Measurements from ENCODE around the gene MIPOL1. TPM values are rescaled to one million over a fixed set of nuclear protein-coding genes. Genes with fewer than 3 reads are reported as not detected.
"Not testable (repeated sequence)": the region's sequence is repeated elsewhere in the genome, so short reads cannot be mapped to it uniquely, and the experiment has no call there.

The MIPOL1 gene
- total RNA-seq, 1 donor from 2014 or later = 18.4 TPM

DNA sequence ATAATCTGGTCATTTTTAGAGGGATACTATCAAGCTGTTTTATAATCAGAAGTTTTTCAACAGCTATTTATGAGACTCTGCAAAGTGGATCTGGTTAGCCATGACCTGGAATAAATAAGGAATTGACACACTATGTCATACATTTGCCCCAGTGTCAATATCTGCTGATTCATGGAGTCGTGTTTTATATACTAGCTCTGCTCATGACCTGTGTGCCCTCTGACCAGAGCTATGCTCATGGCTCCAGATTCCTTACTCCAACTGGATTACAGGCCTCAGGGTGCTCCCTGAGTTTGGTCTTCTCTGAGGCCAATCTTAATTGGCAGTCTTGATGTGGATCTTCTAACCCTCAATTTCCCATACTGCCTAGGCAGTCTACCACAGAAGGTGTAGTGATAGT is 256.2 kb downstream of the MIPOL1 start:
- Mint-ChIP-seq H3K4me3 (no peak overlapping the region), H3K27ac (no peak overlapping the region), H3K4me1 (no peaks in the 10 kb centered on the region), H3K27me3 (ENCODE audit: insufficient read depth, low read depth) (no peaks in the 10 kb centered on the region), H3K9me3 (no peaks in the 10 kb centered on the region), H3K36me3 (no peaks in the 10 kb centered on the region)
- Histone ChIP-seq H3F3A (ENCODE audit: low read depth) (no peaks in the 10 kb centered on the region), H3K79me2 (ENCODE audit: low read depth) (no peaks in the 10 kb centered on the region), H3K36me3 (no peaks in the 10 kb centered on the region), H3K27ac (no peak overlapping the region), H3K4me3 (no peak overlapping the region), H3K27me3 (no peaks in the 10 kb centered on the region), H3K9ac (no peak overlapping the region), H2AFZ (replicated peaks) (no peak overlapping the region), H4K20me1 (ENCODE audit: low read depth) (no peaks in the 10 kb centered on the region), H3K9me3 (ENCODE audit: low read depth) (no peaks in the 10 kb centered on the region), H3K4me2 (no peak overlapping the region), H3K4me1 (no peaks in the 10 kb centered on the region)
- no peak for DNase-seq (ENCODE audit: low spot score)
- TF ChIP-seq, protein P1, sequence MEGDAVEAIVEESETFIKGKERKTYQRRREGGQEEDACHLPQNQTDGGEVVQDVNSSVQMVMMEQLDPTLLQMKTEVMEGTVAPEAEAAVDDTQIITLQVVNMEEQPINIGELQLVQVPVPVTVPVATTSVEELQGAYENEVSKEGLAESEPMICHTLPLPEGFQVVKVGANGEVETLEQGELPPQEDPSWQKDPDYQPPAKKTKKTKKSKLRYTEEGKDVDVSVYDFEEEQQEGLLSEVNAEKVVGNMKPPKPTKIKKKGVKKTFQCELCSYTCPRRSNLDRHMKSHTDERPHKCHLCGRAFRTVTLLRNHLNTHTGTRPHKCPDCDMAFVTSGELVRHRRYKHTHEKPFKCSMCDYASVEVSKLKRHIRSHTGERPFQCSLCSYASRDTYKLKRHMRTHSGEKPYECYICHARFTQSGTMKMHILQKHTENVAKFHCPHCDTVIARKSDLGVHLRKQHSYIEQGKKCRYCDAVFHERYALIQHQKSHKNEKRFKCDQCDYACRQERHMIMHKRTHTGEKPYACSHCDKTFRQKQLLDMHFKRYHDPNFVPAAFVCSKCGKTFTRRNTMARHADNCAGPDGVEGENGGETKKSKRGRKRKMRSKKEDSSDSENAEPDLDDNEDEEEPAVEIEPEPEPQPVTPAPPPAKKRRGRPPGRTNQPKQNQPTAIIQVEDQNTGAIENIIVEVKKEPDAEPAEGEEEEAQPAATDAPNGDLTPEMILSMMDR (IDR thresholded peaks at IDR 0.05) = no peak
- TF ChIP-seq EZH2phosphoT487 (IDR thresholded peaks at IDR 0.05) (no peak), EZH2 (IDR thresholded peaks at IDR 0.05) (no peak)

DNA sequence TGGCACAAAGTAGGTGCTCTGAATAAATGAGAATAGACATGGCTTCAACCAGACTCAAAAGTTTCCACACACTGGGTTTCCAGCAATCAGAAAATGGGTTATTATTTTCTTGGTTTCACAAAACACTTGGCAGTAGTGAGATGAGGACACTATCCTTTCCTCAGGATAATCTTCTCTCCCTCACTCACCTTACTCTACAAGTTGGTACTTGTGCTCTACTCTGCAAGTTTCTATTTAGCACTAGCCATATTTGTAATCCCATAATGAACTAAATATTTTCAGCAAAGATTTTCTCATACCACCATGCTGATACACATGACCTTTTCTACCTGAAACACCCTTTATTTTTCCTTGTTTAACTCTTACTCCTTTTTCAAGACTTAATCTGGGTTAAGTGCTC is 259.6 kb downstream of the MIPOL1 start:
- Mint-ChIP-seq H3K36me3 (peaks cover 2% of the 10 kb centered on the region), H3K4me3 (no peak overlapping the region), H3K27me3 (ENCODE audit: insufficient read depth, low read depth) (no peaks in the 10 kb centered on the region), H3K27ac (no peak overlapping the region), H3K4me1 (no peaks in the 10 kb centered on the region), H3K9me3 (peaks cover 7% of the 10 kb centered on the region)
- TF ChIP-seq, protein P1 (IDR thresholded peaks at IDR 0.05) = no peak
- TF ChIP-seq EZH2phosphoT487 (IDR thresholded peaks at IDR 0.05) (no peak), EZH2 (IDR thresholded peaks at IDR 0.05) (no peak)
- H3K4me1 ChIP-seq = no peaks in the 10 kb centered on the region
- no peak overlapping the region for H3K9ac ChIP-seq
- no peaks in the 10 kb centered on the region for H3K9me3 ChIP-seq (ENCODE audit: low read depth)
- H3K79me2 ChIP-seq (ENCODE audit: low read depth) = no peaks in the 10 kb centered on the region
- H3K27ac ChIP-seq = no peak overlapping the region
- H3K4me3 ChIP-seq = no peak overlapping the region
- H3K27me3 ChIP-seq = no peaks in the 10 kb centered on the region
- H4K20me1 ChIP-seq (ENCODE audit: low read depth) = no peaks in the 10 kb centered on the region
- DNase-seq (ENCODE audit: low spot score) = no peak
- H3K36me3 ChIP-seq = no peaks in the 10 kb centered on the region
- H2AFZ ChIP-seq (replicated peaks) = no peak overlapping the region
- H3F3A ChIP-seq (ENCODE audit: low read depth) = no peaks in the 10 kb centered on the region
- H3K4me2 ChIP-seq = no peak overlapping the region

DNA sequence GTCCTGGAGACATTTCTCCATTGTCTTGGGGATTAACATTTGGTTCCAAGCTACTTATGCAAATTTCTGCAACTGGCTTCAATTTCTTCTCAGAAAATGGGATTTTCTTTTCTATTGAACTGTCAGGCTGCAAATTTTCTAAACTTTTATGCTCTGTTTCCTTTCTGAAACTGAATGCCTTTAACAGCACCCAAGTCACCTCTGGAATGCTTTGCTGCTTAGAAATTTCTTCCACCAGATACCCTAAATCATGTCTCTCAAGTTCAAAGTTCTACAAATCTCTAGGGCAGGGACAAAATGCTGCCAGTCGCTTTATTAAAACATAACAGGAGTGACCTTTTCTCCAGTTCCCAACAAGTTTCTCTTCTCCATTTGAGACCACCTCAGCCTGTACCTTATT is 264.7 kb downstream of the MIPOL1 start:
- H3K79me2 ChIP-seq (ENCODE audit: low read depth); H3K36me3 Mint-ChIP-seq; H3F3A ChIP-seq (ENCODE audit: low read depth); H3K27me3 ChIP-seq; DNase-seq (ENCODE audit: low spot score); H3K36me3 ChIP-seq; H4K20me1 ChIP-seq (ENCODE audit: low read depth); H3K4me1 ChIP-seq; H3K27me3 Mint-ChIP-seq (ENCODE audit: insufficient read depth, low read depth); H2AFZ ChIP-seq (replicated peaks); H3K4me3 Mint-ChIP-seq; H3K27ac Mint-ChIP-seq; H3K27ac ChIP-seq; H3K9me3 ChIP-seq (ENCODE audit: low read depth); H3K4me2 ChIP-seq; H3K4me3 ChIP-seq; H3K9ac ChIP-seq; H3K4me1 Mint-ChIP-seq: not testable (repeated sequence)
- peaks cover 11% of the 10 kb centered on the region for H3K9me3 Mint-ChIP-seq

DNA sequence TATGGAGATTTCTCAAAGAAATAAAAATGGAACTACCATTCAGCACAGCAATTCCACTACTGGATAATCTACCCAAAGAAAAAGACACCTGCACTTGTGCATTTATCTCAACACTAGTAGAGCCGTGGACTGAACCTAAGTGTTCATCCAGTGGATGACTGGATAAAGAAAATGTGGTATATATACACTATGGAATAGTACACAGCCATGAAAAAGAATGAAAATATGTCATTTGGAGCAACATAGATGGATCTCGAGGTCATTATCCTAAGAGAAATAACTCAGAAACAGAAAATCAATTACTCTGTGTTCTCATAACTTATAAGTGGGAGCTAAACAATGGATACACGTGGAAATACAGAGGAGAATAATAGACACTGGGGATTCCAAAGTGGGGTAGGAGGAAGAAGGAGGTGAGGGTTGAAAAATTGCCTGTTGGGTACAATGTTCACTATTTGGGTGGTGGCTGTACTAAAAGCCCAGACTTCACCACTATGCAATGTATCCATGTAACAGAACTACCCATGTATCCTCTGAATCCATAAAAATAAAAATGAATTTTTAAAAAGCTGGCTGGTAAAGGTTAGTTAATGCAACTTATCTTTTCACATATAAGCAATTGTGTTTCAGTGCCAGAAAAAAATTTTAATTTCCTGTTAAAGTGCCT is 266.6 kb downstream of the MIPOL1 start:
- no peak overlapping the region for H3K9ac ChIP-seq
- no peak for DNase-seq (ENCODE audit: low spot score)
- no peaks in the 10 kb centered on the region for H3K36me3 ChIP-seq
- H2AFZ ChIP-seq (replicated peaks) = no peak overlapping the region
- peaks cover 2% of the 10 kb centered on the region for H3K36me3 Mint-ChIP-seq
- no peaks in the 10 kb centered on the region for H3K9me3 ChIP-seq (ENCODE audit: low read depth)
- no peaks in the 10 kb centered on the region for H4K20me1 ChIP-seq (ENCODE audit: low read depth)
- H3F3A ChIP-seq (ENCODE audit: low read depth) = no peaks in the 10 kb centered on the region
- no peaks in the 10 kb centered on the region for H3K27me3 ChIP-seq
- H3K27me3 Mint-ChIP-seq (ENCODE audit: insufficient read depth, low read depth) = no peaks in the 10 kb centered on the region
- no peak overlapping the region for H3K27ac ChIP-seq
- TF ChIP-seq EZH2 (IDR thresholded peaks at IDR 0.05) (no peak), EZH2phosphoT487 (IDR thresholded peaks at IDR 0.05) (no peak)
- TF ChIP-seq, protein P1 (IDR thresholded peaks at IDR 0.05) = no peak
- no peak overlapping the region for H3K4me2 ChIP-seq
- H3K79me2 ChIP-seq (ENCODE audit: low read depth) = no peaks in the 10 kb centered on the region
- H3K4me3 ChIP-seq = no peak overlapping the region
- peaks cover 11% of the 10 kb centered on the region for H3K9me3 Mint-ChIP-seq
- H3K4me1 Mint-ChIP-seq = no peaks in the 10 kb centered on the region
- H3K27ac Mint-ChIP-seq = no peak overlapping the region
- no peaks in the 10 kb centered on the region for H3K4me1 ChIP-seq
- H3K4me3 Mint-ChIP-seq = no peak overlapping the region
